ENCODE measurements around the gene LRMDA.

- TF ChIP-seq EZH2phosphoT487 (IDR thresholded peaks at IDR 0.05; ENCODE audit: borderline replicate concordance, low read depth, low read length) (no peak), CTCF (conservative IDR thresholded peaks at IDR 0.05; ENCODE audit: low read length) (no peak)
Measured at GRCh38 chr10:76129213-76129612, 697.8 kb downstream of the LRMDA start.

Data from OCI-LY7 (cell line).